Measurements from ENCODE around the gene HNF4A. TPM values are rescaled to one million over a fixed set of nuclear protein-coding genes. Genes with fewer than 3 reads are reported as not detected.

HNF4A gene
- polyA plus RNA-seq, 3 donors from 2014 or later, result not detected

- H3K4me1 Mint-ChIP-seq, result peaks cover 2 to 5% of the 10 kb centered on the region in 2 donors
- no peak overlapping the region for H3K27ac Mint-ChIP-seq
- no peaks in the 10 kb centered on the region for H3K9me3 Mint-ChIP-seq
- peaks cover 0 to 6% (median 5%) of the 10 kb centered on the region in 3 donors for H3K27me3 Mint-ChIP-seq (ENCODE audit: low read depth in 3 of 3)
- no peak overlapping the region for H3K4me3 Mint-ChIP-seq
- DNase-seq, result no peak
- no peaks in the 10 kb centered on the region for H3K36me3 Mint-ChIP-seq
These were observed 36.7 kb downstream of the HNF4A start for GRCh38 chr20:44392088-44392775.

- DNase-seq, result no peak
- no peaks in the 10 kb centered on the region for H3K36me3 Mint-ChIP-seq
- H3K9me3 Mint-ChIP-seq, result no peaks in the 10 kb centered on the region
- no peak overlapping the region for H3K27ac Mint-ChIP-seq
- peaks cover 2 to 5% of the 10 kb centered on the region in 2 donors for H3K4me1 Mint-ChIP-seq
- peaks cover 0 to 2% (median 2%) of the 10 kb centered on the region in 3 donors for H3K27me3 Mint-ChIP-seq (ENCODE audit: low read depth in 3 of 3)
- H3K4me3 Mint-ChIP-seq, result no peak overlapping the region
These were observed 37.5 kb downstream of the HNF4A start for GRCh38 chr20:44392776-44393607.

GRCh38 chr20:44393608-44394451, 38.3 kb downstream of the HNF4A start:
- no peak for DNase-seq
- Mint-ChIP-seq H3K9me3 (no peaks in the 10 kb centered on the region), H3K36me3 (no peaks in the 10 kb centered on the region), H3K4me1 (no peaks in the 10 kb centered on the region), H3K27ac (no peak overlapping the region), H3K4me3 (no peak overlapping the region), H3K27me3 (ENCODE audit: low read depth in 3 of 3) (peaks cover 0 to 4% (median 2%) of the 10 kb centered on the region in 3 donors)

DNA sequence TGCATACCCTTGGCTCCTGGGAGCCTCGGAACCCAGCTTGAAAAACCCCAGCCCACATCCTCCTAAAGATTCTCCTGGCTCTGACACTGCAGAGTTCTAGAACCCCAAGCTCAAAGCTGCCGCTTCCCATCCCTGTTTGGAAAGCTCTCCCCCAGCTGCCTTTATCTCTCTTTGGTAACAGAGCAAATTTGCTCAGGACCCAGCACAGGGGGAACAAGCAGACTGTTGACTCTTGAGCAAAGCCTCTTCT, 38.9 kb downstream of the HNF4A start:
- no peaks in the 10 kb centered on the region for H3K36me3 Mint-ChIP-seq
- DNase-seq, result no peak
- H3K27ac Mint-ChIP-seq, result no peak overlapping the region
- H3K9me3 Mint-ChIP-seq, result no peaks in the 10 kb centered on the region
- H3K4me1 Mint-ChIP-seq, result no peaks in the 10 kb centered on the region
- H3K27me3 Mint-ChIP-seq (ENCODE audit: low read depth in 3 of 3), result peaks cover 0 to 4% (median 2%) of the 10 kb centered on the region in 3 donors
- no peak overlapping the region for H3K4me3 Mint-ChIP-seq

DNA sequence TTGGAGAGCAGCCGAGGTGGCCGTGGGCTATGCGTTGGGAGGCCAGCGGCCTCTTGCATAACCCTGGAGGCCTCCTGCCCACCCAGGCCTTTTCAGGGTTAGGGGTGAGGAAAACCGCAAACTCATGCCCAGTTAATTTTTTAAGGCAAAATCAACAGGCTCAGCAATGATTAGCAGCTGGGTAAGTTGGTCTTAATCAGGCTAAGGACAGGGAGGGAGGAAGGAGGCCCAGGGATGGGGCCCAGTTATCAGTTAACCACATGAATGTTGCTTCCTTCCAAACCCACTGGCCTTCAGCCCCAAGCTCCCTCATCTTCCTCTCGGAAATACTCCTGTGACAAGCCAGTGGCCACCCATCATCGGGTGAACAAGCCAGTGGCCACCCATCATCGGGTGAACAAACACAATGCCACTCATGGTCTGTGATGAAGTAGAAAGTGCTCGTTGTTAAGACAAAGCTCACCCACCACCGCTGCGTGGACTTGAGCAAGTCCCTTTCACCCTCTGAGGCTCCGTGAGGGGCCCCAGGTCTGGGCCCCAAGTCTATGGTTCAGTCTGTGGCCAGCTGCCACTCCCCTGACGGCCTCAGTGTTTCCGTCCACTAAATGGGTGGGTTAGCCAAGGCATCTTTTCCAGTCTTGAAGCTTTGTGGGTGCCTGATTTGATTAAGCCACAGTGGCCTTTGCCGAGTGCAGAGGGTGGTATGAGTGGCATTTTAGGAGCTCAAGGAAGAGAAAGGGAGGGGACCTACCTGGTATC, 39.4 kb downstream of the HNF4A start:
- no peak for DNase-seq
- Mint-ChIP-seq H3K4me1 (no peaks in the 10 kb centered on the region), H3K27ac (no peak overlapping the region), H3K27me3 (ENCODE audit: low read depth in 3 of 3) (peaks cover 2 to 4% (median 3%) of the 10 kb centered on the region in 3 donors), H3K36me3 (no peaks in the 10 kb centered on the region), H3K9me3 (no peaks in the 10 kb centered on the region), H3K4me3 (no peak overlapping the region)

- H3K36me3 Mint-ChIP-seq, result no peaks in the 10 kb centered on the region
- no peaks in the 10 kb centered on the region for H3K9me3 Mint-ChIP-seq
- no peak for DNase-seq
- no peak overlapping the region for H3K4me3 Mint-ChIP-seq
- H3K27ac Mint-ChIP-seq, result no peak overlapping the region
- no peaks in the 10 kb centered on the region for H3K4me1 Mint-ChIP-seq
- peaks cover 3 to 4% (median 4%) of the 10 kb centered on the region in 3 donors for H3K27me3 Mint-ChIP-seq (ENCODE audit: low read depth in 3 of 3)
These were observed 40.2 kb downstream of the HNF4A start for GRCh38 chr20:44395461-44396340.

GRCh38 chr20:44396369-44397130, 41.1 kb downstream of the HNF4A start:
- no peak overlapping the region for H3K27ac Mint-ChIP-seq
- no peaks in the 10 kb centered on the region for H3K4me1 Mint-ChIP-seq
- no peak overlapping the region for H3K4me3 Mint-ChIP-seq
- H3K9me3 Mint-ChIP-seq, result no peaks in the 10 kb centered on the region
- DNase-seq, result no peak
- no peaks in the 10 kb centered on the region for H3K36me3 Mint-ChIP-seq
- H3K27me3 Mint-ChIP-seq (ENCODE audit: low read depth in 3 of 3), result peaks cover 3 to 6% (median 3%) of the 10 kb centered on the region in 3 donors

DNA sequence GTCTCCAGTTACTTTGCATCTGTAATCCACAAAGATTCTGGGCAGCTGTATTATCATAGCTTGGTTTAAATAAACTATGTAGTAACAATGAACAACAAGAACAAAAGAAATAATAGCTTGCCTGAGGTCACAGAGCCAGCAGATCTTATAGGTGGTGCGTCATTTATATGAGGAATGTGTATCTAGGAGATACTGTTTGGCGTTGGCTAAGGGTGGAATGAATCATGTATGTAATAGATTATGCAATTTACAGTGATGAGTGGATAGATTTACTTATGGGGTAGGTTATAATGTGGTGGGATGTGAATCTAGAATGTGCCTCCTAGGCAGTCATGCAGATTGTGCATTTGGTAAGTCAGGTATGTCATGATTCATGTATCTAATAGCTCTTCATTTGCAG, 42.8 kb downstream of the HNF4A start:
- H3K27ac Mint-ChIP-seq, result no peak overlapping the region
- H3K27me3 Mint-ChIP-seq (ENCODE audit: low read depth in 3 of 3), result peaks cover 2 to 6% (median 4%) of the 10 kb centered on the region in 3 donors
- DNase-seq, result no peak
- no peaks in the 10 kb centered on the region for H3K4me1 Mint-ChIP-seq
- H3K36me3 Mint-ChIP-seq, result no peaks in the 10 kb centered on the region
- H3K4me3 Mint-ChIP-seq, result no peak overlapping the region
- no peaks in the 10 kb centered on the region for H3K9me3 Mint-ChIP-seq

GRCh38 chr20:44399446-44399845, 43.9 kb downstream of the HNF4A start:
- Mint-ChIP-seq H3K36me3 (no peaks in the 10 kb centered on the region), H3K27ac (no peak overlapping the region), H3K27me3 (ENCODE audit: low read depth in 3 of 3) (peaks cover 4 to 6% (median 4%) of the 10 kb centered on the region in 3 donors), H3K4me1 (no peaks in the 10 kb centered on the region), H3K4me3 (no peak overlapping the region), H3K9me3 (no peaks in the 10 kb centered on the region)
- DNase-seq, result no peak

GRCh38 chr20:44400671-44400969, 45.1 kb downstream of the HNF4A start:
- Mint-ChIP-seq H3K4me3 (no peak overlapping the region), H3K9me3 (no peaks in the 10 kb centered on the region), H3K4me1 (no peaks in the 10 kb centered on the region), H3K27ac (no peak overlapping the region), H3K27me3 (ENCODE audit: low read depth in 3 of 3) (peaks cover 5 to 6% (median 6%) of the 10 kb centered on the region in 3 donors), H3K36me3 (no peaks in the 10 kb centered on the region)
- DNase-seq, result no peak

DNA sequence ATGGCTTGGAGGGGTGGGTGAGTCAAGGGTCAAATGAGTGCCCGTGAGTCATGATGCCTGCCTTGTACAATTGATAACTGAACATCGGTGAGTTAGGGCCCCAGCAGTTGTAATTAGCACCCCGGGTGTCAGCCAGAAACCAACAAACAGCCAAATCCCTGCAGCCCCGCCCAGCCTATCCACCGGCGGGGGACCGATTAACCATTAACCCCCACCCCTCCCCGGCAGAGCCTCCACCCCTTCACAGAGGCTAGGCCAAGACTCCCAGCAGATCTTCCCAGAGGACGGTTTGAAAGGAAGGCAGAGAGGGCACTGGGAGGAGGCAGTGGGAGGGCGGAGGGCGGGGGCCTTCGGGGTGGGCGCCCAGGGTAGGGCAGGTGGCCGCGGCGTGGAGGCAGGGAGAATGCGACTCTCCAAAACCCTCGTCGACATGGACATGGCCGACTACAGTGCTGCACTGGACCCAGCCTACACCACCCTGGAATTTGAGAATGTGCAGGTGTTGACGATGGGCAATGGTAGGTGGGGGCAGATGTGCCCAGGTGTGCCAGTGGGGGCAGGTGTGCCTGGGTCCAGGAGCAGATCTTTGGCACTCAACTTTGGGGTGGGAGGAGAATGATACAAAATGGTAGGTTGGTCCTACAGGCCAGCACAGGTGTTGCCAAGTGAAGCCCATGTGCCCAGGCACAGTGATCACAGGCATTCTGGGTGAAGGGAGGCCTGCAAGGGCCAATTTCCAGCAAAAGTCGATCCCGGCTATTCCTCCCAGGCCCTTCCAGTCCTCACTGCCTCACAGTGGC, 45.7 kb downstream of the HNF4A start:
- H3K9me3 Mint-ChIP-seq, result no peaks in the 10 kb centered on the region
- DNase-seq, result no peak
- H3K36me3 Mint-ChIP-seq, result no peaks in the 10 kb centered on the region
- H3K4me1 Mint-ChIP-seq, result no peaks in the 10 kb centered on the region
- H3K27me3 Mint-ChIP-seq (ENCODE audit: low read depth in 3 of 3), result peaks cover 5 to 7% (median 6%) of the 10 kb centered on the region in 3 donors
- H3K27ac Mint-ChIP-seq, result no peak overlapping the region
- H3K4me3 Mint-ChIP-seq, result no peak overlapping the region
